ENCODE measurements around the gene PIK3R2. TPM values are rescaled to one million over a fixed set of nuclear protein-coding genes. Genes with fewer than 3 reads are reported as not detected.

PIK3R2 gene
- total RNA-seq, 4 donors from 2014 or later = 30.5 to 135 (median 31.2) TPM

- H3K4me3 ChIP-seq = no peak overlapping the region
- no peaks in the 10 kb centered on the region for H3K27me3 ChIP-seq
- intact Hi-C loops (cut with DNase I; ENCODE audit: low total_unique reads) = no loop called here
- WGBS, 2 donors (ENCODE audit: low coverage in 1 of 2) = 60 to 62% methylated on average over 1 of the region's 1 CpG
- TF ChIP-seq CTCF (IDR thresholded peaks at IDR 0.05) = no peak
- no peak for TF ChIP-seq EP300 (IDR thresholded peaks at IDR 0.05; ENCODE audit: low read depth)
- no peak for TF ChIP-seq POLR2A (IDR thresholded peaks at IDR 0.05)
- no peak for TF ChIP-seq POLR2AphosphoS5 (IDR thresholded peaks at IDR 0.05)
- in situ Hi-C loops (cut with MboI; ENCODE audit: low pct_ligation_motif_present in 1 of 4, low pct_unique_long_range_greater_than_20kb in 1 of 4, low sequenced_read_pairs in 3 of 4) = no loop called here
- H3K36me3 ChIP-seq = peaks cover 0 to 8% (median 3%) of the 10 kb centered on the region in 4 donors
- H3K4me1 ChIP-seq = peaks cover 10 to 23% (median 18%) of the 10 kb centered on the region in 4 donors
- peak overlapping the region; percentile 4 to 83 (median 45) for H3K27ac ChIP-seq
- H3K9me3 ChIP-seq = no peaks in the 10 kb centered on the region
- DNase-seq = no peak
Measured at GRCh38 chr19:18120127-18120526, 32.8 kb upstream of the PIK3R2 start.

- peaks cover 0 to 9% (median 3%) of the 10 kb centered on the region in 4 donors for H3K36me3 ChIP-seq
- intact Hi-C loops (cut with DNase I; ENCODE audit: low total_unique reads) = no loop called here
Measured at GRCh38 chr19:18121166-18121565, 31.8 kb upstream of the PIK3R2 start.

GRCh38 chr19:18122424-18122823, 30.5 kb upstream of the PIK3R2 start:
- H3K27ac ChIP-seq = no peak overlapping the region
- H3K4me3 ChIP-seq = no peak overlapping the region
- peaks cover 0 to 9% (median 3%) of the 10 kb centered on the region in 4 donors for H3K36me3 ChIP-seq
- no peak for DNase-seq
- H3K27me3 ChIP-seq = no peaks in the 10 kb centered on the region
- TF ChIP-seq POLR2A (IDR thresholded peaks at IDR 0.05) (no peak), POLR2AphosphoS5 (IDR thresholded peaks at IDR 0.05) (no peak), EP300 (IDR thresholded peaks at IDR 0.05; ENCODE audit: low read depth) (no peak), CTCF (IDR thresholded peaks at IDR 0.05) (no peak)
- no peaks in the 10 kb centered on the region for H3K9me3 ChIP-seq
- intact Hi-C loops (cut with DNase I; ENCODE audit: low total_unique reads) = no loop called here
- peaks cover 5 to 17% (median 14%) of the 10 kb centered on the region in 4 donors for H3K4me1 ChIP-seq
- WGBS, 2 donors (ENCODE audit: low coverage in 1 of 2) = 83 to 100% methylated on average over 1 to 7 of the region's 7 CpGs
- in situ Hi-C loops (cut with MboI; ENCODE audit: low pct_ligation_motif_present in 1 of 4, low pct_unique_long_range_greater_than_20kb in 1 of 4, low sequenced_read_pairs in 3 of 4) = no loop called here

More at GRCh38 chr19:18121166-18121565, 31.8 kb upstream of the PIK3R2 start:
- TF ChIP-seq EP300 (IDR thresholded peaks at IDR 0.05; ENCODE audit: low read depth) = no peak
- TF ChIP-seq CTCF (IDR thresholded peaks at IDR 0.05) = no peak
- TF ChIP-seq POLR2A (IDR thresholded peaks at IDR 0.05) = no peak
- TF ChIP-seq POLR2AphosphoS5 (IDR thresholded peaks at IDR 0.05) = no peak
- Histone ChIP-seq H3K4me3 (no peak overlapping the region), H3K27ac (no peak overlapping the region), H3K27me3 (no peaks in the 10 kb centered on the region), H3K4me1 (peaks cover 10 to 23% (median 18%) of the 10 kb centered on the region in 4 donors), H3K9me3 (no peaks in the 10 kb centered on the region)
- DNase-seq = no peak
- in situ Hi-C loops (cut with MboI; ENCODE audit: low pct_ligation_motif_present in 1 of 4, low pct_unique_long_range_greater_than_20kb in 1 of 4, low sequenced_read_pairs in 3 of 4) = no loop called here
- 95% methylated on average over 5 of the region's 5 CpGs; no CpG with 5 or more reads in 1 of the 2 donors for WGBS, 2 donors (ENCODE audit: low coverage in 1 of 2)

GRCh38 chr19:18122860-18123795, 29.8 kb upstream of the PIK3R2 start:
- H3K9me3 ChIP-seq = no peaks in the 10 kb centered on the region
- peaks cover 0 to 12% (median 5%) of the 10 kb centered on the region in 4 donors for H3K36me3 ChIP-seq
- H3K27ac ChIP-seq = no peak overlapping the region
- peaks cover 4 to 15% (median 10%) of the 10 kb centered on the region in 4 donors for H3K4me1 ChIP-seq
- no peak overlapping the region for H3K4me3 ChIP-seq
- TF ChIP-seq POLR2AphosphoS5 (IDR thresholded peaks at IDR 0.05) = no peak
- TF ChIP-seq POLR2A (IDR thresholded peaks at IDR 0.05) = no peak
- no peak for TF ChIP-seq CTCF (IDR thresholded peaks at IDR 0.05)
- no peak for TF ChIP-seq EP300 (IDR thresholded peaks at IDR 0.05; ENCODE audit: low read depth)
- 75 to 86% methylated on average over 1 to 27 of the region's 27 CpGs for WGBS, 2 donors (ENCODE audit: low coverage in 1 of 2)
- no peak for DNase-seq
- in situ Hi-C loops (cut with MboI; ENCODE audit: low pct_ligation_motif_present in 1 of 4, low pct_unique_long_range_greater_than_20kb in 1 of 4, low sequenced_read_pairs in 3 of 4) (no loop called here), intact Hi-C loops (cut with DNase I; ENCODE audit: low total_unique reads) (no loop called here)
- no peaks in the 10 kb centered on the region for H3K27me3 ChIP-seq

Measured in transverse colon (tissue), 4 donors.